WTC11 (cell line): Measurements from ENCODE around the gene SHROOM3. TPM values are rescaled to one million over a fixed set of nuclear protein-coding genes. Genes with fewer than 3 reads are reported as not detected.

Experiments used
- ATAC-seq: fragments of 200-7000 bp; cut with Tn5 transposase; 2 replicates; pipeline ENCODE4 v1.10.0; 2021; ENCODE audit warnings: mild to moderate bottlenecking, moderate library complexity
- CTCF ChIA-PET: fragments of 300-600 bp; sonication (Branson Sonifier 250); formaldehyde crosslinking; loops from one replicate; lab custom pipeline; 2021; ENCODE audit warnings: antibody characterized with exemption; lab: Charles Lee
- POLR2A ChIA-PET: fragments of 350-600 bp; sonication (Branson Sonifier 250); formaldehyde crosslinking; loops from one replicate; lab custom pipeline; 2021; ENCODE audit warnings: antibody characterized with exemption; lab: Charles Lee
- DNase-seq: peaks from one replicate; pipeline ENCODE4 v3.0.0; 2021; ENCODE audit warnings: low spot score
- H3K27ac Mint-ChIP-seq: 2 replicates; pipeline ENCODE4 v1.8.0; 2021; ENCODE audit warnings: mixed read lengths
- H3K27me3 Mint-ChIP-seq: 2 replicates; pipeline ENCODE4 v1.8.0; 2021; ENCODE audit warnings: low read depth, mild to moderate bottlenecking, moderate library complexity, mixed read lengths
- H3K36me3 Mint-ChIP-seq: 2 replicates; pipeline ENCODE4 v1.8.0; 2021; ENCODE audit warnings: mixed read lengths
- H3K4me1 Mint-ChIP-seq: 2 replicates; pipeline ENCODE4 v1.8.0; 2022; ENCODE audit warnings: mixed read lengths
- H3K4me3 Mint-ChIP-seq: 2 replicates; pipeline ENCODE4 v1.8.0; 2021; ENCODE audit warnings: mild to moderate bottlenecking, moderate library complexity, mixed read lengths
- H3K9me3 Mint-ChIP-seq: 2 replicates; pipeline ENCODE4 v1.8.0; 2021; ENCODE audit warnings: mixed read lengths
- CBFB ChIP-seq: sonication (generic); formaldehyde crosslinking; IDR thresholded peaks from 2 replicates; pipeline ENCODE4 v1.8.1; 2022; ENCODE audit warnings: mild to moderate bottlenecking, low read depth, missing genetic modification reagents
- GABPB1 ChIP-seq: sonication (generic); formaldehyde crosslinking; IDR thresholded peaks from 2 replicates; pipeline ENCODE4 v1.8.1; 2023; ENCODE audit warnings: mild to moderate bottlenecking, missing genetic modification reagents
- JUN ChIP-seq: sonication (generic); formaldehyde crosslinking; IDR thresholded peaks from 2 replicates; pipeline ENCODE4 v1.8.0; 2023; ENCODE audit warnings: mild to moderate bottlenecking, missing genetic modification reagents
- MXD4 ChIP-seq: fragments of 250-450 bp; sonication (Bioruptor Pico); IDR thresholded peaks from 2 replicates; pipeline ENCODE4 v1.8.0; 2021; ENCODE audit warnings: mild to moderate bottlenecking, moderate library complexity, borderline replicate concordance
- NFE2L1 ChIP-seq: sonication (generic); formaldehyde crosslinking; IDR thresholded peaks from 2 replicates; pipeline ENCODE4 v1.8.1; 2023; ENCODE audit warnings: missing genetic modification reagents
- NR1H2 ChIP-seq: sonication (generic); formaldehyde crosslinking; IDR thresholded peaks from 2 replicates; pipeline ENCODE4 v1.9.0; 2021; ENCODE audit warnings: mild to moderate bottlenecking, moderate library complexity, missing genetic modification reagents
- SOX15 ChIP-seq: fragments of 250-450 bp; sonication (Bioruptor Pico); IDR thresholded peaks from 2 replicates; pipeline ENCODE4 v1.9.0; 2021; ENCODE audit warnings: mild to moderate bottlenecking
- ZNF219 ChIP-seq: sonication (generic); formaldehyde crosslinking; IDR thresholded peaks from 2 replicates; pipeline ENCODE4 v1.8.0; 2023; ENCODE audit warnings: missing genetic modification reagents, mild to moderate bottlenecking, borderline replicate concordance
- ZNF232 ChIP-seq: sonication (generic); formaldehyde crosslinking; IDR thresholded peaks from 2 replicates; pipeline ENCODE4 v1.8.0; 2022; ENCODE audit warnings: mild to moderate bottlenecking, missing genetic modification reagents
- total RNA-seq: library from RNA; stranded (reverse); gene quantifications from 3 replicates; pipeline ENCODE4 v1.2.3, GENCODE V29; 2021
- TF ChIP-seq, protein P1 (sequence below): sonication (generic); formaldehyde crosslinking; IDR thresholded peaks from 2 replicates; pipeline ENCODE4 v1.8.1; 2023; ENCODE audit warnings: mild to moderate bottlenecking, missing genetic modification reagents, moderate library complexity
- TF ChIP-seq, protein P2 (sequence below): fragments of 250-450 bp; sonication (Bioruptor Pico); conservative IDR thresholded peaks from 2 replicates; pipeline ENCODE4 v1.9.0; 2021; ENCODE audit warnings: mild to moderate bottlenecking
- TF ChIP-seq, protein P3 (sequence below): sonication (generic); formaldehyde crosslinking; IDR thresholded peaks from 2 replicates; pipeline ENCODE4 v1.8.0; 2022; ENCODE audit warnings: mild to moderate bottlenecking, missing genetic modification reagents
- TF ChIP-seq, protein P4 (sequence below): sonication (generic); formaldehyde crosslinking; IDR thresholded peaks from 2 replicates; pipeline ENCODE4 v1.8.1; 2022; ENCODE audit warnings: low read depth, mild to moderate bottlenecking, moderate library complexity, missing genetic modification reagents, borderline replicate concordance
- TF ChIP-seq, protein P5 (sequence below): sonication (generic); formaldehyde crosslinking; IDR thresholded peaks from 2 replicates; pipeline ENCODE4 v1.8.0; 2022; ENCODE audit warnings: missing genetic modification reagents
- TF ChIP-seq, protein P6 (sequence below): fragments of 250-450 bp; sonication (Bioruptor Pico); IDR thresholded peaks from 2 replicates; pipeline ENCODE4 v2.1.2; 2022; ENCODE audit warnings: mild to moderate bottlenecking, moderate library complexity
- TF ChIP-seq, protein P7 (sequence below): sonication (generic); formaldehyde crosslinking; IDR thresholded peaks from 2 replicates; pipeline ENCODE4 v1.8.0; 2022; ENCODE audit warnings: mild to moderate bottlenecking, missing genetic modification reagents
- TF ChIP-seq, protein P8 (sequence below): fragments of 200-600 bp; IDR thresholded peaks from 2 replicates; pipeline ENCODE4 v1.8.0; 2022; ENCODE audit warnings: antibody characterized with exemption
- TF ChIP-seq, protein P9 (sequence below): fragments of 250-450 bp; sonication (Bioruptor Pico); IDR thresholded peaks from 2 replicates; pipeline ENCODE4 v1.8.0; 2021; ENCODE audit warnings: mild to moderate bottlenecking

Gene SHROOM3
- total RNA-seq, 1 experiment from 2014 or later: 71.9 TPM

DNA sequence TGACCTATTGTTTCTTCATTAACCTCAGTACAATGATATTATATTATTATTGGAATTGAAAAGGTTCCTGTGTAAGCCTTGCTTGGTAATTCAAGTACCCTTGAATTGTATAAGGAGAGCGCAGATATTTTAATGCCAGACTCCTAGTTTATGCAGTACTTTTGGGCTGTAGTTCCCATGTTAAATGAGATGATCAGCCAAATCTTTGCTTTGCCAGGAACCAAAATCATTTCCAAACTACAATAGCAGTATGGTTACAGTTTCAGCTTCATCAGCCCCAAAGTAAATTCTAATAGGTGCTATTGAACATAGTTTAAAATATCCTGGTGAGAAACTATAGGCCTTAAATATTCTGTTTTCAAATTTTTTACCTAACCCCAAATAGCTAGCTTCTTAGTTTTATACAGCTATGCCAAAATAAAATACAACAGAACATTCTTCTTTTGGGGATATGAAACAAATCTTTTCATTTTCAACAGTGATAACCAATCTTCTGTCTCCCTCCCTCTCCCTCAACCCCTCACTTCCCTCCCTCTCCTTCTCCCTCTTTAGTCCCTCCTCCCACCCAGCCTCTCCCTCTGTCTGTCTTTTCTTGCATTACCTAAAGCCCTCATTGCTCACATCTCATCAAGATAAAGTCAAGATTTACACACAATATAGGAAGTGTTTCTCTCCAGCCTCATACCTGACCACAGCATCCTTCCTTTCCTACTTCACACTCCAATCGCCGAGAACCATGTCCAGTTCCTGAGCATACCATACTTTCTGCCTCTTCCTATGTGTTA is 190.1 kb downstream of the SHROOM3 start (continued):
- TF ChIP-seq, protein P1, sequence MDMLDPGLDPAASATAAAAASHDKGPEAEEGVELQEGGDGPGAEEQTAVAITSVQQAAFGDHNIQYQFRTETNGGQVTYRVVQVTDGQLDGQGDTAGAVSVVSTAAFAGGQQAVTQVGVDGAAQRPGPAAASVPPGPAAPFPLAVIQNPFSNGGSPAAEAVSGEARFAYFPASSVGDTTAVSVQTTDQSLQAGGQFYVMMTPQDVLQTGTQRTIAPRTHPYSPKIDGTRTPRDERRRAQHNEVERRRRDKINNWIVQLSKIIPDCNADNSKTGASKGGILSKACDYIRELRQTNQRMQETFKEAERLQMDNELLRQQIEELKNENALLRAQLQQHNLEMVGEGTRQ (CRISPR knock-in tag): no peak
- TF ChIP-seq NR1H2 (CRISPR knock-in tag): no peak
- TF ChIP-seq NFE2L1: no peak
- TF ChIP-seq ZNF219 (CRISPR knock-in tag): no peak
- no peak for TF ChIP-seq ZNF232
- TF ChIP-seq, protein P2, sequence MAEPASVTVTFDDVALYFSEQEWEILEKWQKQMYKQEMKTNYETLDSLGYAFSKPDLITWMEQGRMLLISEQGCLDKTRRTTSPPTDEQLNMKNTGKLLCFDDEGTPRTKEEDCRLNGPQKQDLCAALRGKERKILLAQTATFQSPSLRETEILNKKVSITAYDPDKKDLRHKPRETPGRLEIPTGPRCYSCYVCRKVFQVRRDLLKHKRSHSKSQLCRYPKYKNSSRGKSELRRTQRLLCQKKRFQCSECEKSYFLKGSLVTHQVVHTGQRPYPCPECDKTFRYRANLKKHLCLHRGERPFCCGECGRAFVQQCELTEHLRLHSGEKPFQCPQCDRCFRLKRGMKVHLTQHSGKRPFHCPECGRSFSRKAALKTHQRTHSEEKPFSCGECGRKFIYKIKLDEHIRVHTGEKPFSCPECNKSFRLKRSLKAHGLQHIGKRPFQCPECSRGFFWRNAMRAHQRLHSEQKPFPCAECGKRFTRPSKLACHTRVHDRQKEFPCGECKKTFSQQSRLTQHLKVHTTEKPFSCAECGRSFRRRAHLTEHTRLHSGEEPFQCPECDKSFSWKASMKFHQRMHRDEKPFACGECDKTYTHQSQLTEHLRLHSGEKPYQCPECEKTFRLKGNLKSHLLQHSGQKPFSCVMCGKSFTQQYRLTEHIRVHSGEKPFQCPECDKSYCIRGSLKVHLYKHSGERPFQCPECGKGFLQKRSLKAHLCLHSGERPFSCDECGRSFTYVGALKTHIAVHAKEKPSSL: no peak
- TF ChIP-seq, protein P3, sequence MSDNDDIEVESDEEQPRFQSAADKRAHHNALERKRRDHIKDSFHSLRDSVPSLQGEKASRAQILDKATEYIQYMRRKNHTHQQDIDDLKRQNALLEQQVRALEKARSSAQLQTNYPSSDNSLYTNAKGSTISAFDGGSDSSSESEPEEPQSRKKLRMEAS (CRISPR knock-in tag): no peak
- TF ChIP-seq, protein P4, sequence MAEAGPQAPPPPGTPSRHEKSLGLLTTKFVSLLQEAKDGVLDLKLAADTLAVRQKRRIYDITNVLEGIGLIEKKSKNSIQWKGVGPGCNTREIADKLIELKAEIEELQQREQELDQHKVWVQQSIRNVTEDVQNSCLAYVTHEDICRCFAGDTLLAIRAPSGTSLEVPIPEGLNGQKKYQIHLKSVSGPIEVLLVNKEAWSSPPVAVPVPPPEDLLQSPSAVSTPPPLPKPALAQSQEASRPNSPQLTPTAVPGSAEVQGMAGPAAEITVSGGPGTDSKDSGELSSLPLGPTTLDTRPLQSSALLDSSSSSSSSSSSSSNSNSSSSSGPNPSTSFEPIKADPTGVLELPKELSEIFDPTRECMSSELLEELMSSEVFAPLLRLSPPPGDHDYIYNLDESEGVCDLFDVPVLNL (CRISPR knock-in tag): no peak
- TF ChIP-seq, protein P5, sequence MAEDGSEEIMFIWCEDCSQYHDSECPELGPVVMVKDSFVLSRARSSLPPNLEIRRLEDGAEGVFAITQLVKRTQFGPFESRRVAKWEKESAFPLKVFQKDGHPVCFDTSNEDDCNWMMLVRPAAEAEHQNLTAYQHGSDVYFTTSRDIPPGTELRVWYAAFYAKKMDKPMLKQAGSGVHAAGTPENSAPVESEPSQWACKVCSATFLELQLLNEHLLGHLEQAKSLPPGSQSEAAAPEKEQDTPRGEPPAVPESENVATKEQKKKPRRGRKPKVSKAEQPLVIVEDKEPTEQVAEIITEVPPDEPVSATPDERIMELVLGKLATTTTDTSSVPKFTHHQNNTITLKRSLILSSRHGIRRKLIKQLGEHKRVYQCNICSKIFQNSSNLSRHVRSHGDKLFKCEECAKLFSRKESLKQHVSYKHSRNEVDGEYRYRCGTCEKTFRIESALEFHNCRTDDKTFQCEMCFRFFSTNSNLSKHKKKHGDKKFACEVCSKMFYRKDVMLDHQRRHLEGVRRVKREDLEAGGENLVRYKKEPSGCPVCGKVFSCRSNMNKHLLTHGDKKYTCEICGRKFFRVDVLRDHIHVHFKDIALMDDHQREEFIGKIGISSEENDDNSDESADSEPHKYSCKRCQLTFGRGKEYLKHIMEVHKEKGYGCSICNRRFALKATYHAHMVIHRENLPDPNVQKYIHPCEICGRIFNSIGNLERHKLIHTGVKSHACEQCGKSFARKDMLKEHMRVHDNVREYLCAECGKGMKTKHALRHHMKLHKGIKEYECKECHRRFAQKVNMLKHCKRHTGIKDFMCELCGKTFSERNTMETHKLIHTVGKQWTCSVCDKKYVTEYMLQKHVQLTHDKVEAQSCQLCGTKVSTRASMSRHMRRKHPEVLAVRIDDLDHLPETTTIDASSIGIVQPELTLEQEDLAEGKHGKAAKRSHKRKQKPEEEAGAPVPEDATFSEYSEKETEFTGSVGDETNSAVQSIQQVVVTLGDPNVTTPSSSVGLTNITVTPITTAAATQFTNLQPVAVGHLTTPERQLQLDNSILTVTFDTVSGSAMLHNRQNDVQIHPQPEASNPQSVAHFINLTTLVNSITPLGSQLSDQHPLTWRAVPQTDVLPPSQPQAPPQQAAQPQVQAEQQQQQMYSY: no peak
- TF ChIP-seq SOX15 (CRISPR knock-in tag): no peak
- no peak for TF ChIP-seq GABPB1
- TF ChIP-seq JUN: no peak

DNA sequence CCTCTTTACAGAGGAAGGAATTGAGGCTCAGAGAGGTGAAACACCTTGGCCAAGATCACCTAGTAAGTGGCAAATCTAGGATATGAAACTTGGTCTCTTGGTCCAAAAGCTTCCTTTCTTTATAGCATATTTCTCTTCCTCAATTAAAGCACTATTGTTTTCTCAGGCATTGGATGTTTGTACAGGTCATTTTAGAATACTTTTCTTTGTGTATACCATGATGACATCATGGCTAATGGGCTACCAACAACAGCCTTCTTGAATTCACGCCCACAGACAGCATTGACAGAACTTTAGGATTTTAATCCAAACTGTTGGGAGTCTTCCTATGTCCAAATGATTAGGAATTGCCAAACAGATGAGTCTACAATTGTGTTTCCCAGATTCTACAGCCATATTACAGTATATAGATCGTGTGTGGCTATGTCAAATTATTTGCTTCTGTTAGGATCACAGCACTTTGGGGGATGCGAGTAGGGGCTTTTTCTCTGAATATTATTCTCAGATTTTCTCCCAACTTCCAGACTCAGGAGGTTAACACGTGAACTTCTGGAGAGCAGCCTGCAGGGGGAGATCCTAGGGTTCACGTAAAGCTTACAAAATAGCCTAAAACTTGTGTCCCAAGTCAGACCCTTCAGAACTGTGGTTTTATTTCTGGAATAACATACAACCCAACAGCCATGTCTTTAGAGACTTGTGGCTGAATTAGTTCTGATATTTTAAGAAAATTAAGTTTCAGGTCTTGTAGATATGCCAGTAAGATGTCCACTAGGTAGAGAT is 191.8 kb downstream of the SHROOM3 start:
- ChIA-PET POLR2A (interaction anchor here (1.0 to 1.1 kb wide), 2 partner anchors 41 to 62 kb away, joined by 3 read pairs; no protein-coding TSS in a partner anchor), CTCF (interaction anchor here (0.6 to 1.7 kb wide), 15 partner anchors 9 to 355 kb away, joined by 3 to 7 read pairs (median 3); no protein-coding TSS in a partner anchor)
- TF ChIP-seq, protein P6, sequence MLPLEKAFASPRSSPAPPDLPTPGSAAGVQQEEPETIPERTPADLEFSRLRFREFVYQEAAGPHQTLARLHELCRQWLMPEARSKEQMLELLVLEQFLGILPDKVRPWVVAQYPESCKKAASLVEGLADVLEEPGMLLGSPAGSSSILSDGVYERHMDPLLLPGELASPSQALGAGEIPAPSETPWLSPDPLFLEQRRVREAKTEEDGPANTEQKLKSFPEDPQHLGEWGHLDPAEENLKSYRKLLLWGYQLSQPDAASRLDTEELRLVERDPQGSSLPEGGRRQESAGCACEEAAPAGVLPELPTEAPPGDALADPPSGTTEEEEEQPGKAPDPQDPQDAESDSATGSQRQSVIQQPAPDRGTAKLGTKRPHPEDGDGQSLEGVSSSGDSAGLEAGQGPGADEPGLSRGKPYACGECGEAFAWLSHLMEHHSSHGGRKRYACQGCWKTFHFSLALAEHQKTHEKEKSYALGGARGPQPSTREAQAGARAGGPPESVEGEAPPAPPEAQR (CRISPR knock-in tag): no peak
- TF ChIP-seq, protein P7, sequence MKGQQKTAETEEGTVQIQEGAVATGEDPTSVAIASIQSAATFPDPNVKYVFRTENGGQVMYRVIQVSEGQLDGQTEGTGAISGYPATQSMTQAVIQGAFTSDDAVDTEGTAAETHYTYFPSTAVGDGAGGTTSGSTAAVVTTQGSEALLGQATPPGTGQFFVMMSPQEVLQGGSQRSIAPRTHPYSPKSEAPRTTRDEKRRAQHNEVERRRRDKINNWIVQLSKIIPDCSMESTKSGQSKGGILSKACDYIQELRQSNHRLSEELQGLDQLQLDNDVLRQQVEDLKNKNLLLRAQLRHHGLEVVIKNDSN: no peak
- no peak for TF ChIP-seq MXD4 (CRISPR knock-in tag)
- TF ChIP-seq, protein P8, sequence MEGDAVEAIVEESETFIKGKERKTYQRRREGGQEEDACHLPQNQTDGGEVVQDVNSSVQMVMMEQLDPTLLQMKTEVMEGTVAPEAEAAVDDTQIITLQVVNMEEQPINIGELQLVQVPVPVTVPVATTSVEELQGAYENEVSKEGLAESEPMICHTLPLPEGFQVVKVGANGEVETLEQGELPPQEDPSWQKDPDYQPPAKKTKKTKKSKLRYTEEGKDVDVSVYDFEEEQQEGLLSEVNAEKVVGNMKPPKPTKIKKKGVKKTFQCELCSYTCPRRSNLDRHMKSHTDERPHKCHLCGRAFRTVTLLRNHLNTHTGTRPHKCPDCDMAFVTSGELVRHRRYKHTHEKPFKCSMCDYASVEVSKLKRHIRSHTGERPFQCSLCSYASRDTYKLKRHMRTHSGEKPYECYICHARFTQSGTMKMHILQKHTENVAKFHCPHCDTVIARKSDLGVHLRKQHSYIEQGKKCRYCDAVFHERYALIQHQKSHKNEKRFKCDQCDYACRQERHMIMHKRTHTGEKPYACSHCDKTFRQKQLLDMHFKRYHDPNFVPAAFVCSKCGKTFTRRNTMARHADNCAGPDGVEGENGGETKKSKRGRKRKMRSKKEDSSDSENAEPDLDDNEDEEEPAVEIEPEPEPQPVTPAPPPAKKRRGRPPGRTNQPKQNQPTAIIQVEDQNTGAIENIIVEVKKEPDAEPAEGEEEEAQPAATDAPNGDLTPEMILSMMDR: peak; percentile 37
- TF ChIP-seq, protein P9, sequence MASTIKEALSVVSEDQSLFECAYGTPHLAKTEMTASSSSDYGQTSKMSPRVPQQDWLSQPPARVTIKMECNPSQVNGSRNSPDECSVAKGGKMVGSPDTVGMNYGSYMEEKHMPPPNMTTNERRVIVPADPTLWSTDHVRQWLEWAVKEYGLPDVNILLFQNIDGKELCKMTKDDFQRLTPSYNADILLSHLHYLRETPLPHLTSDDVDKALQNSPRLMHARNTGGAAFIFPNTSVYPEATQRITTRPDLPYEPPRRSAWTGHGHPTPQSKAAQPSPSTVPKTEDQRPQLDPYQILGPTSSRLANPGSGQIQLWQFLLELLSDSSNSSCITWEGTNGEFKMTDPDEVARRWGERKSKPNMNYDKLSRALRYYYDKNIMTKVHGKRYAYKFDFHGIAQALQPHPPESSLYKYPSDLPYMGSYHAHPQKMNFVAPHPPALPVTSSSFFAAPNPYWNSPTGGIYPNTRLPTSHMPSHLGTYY (CRISPR knock-in tag): no peak
- no peak for TF ChIP-seq CBFB (CRISPR knock-in tag)
- TF ChIP-seq, protein P4 (CRISPR knock-in tag): no peak
- DNase-seq (no peak), ATAC-seq (peak; percentile 51)
- Mint-ChIP-seq H3K36me3 (no peaks in the 10 kb centered on the region), H3K27me3 (no peaks in the 10 kb centered on the region), H3K27ac (no peak overlapping the region), H3K9me3 (no peaks in the 10 kb centered on the region), H3K4me3 (no peak overlapping the region), H3K4me1 (peaks cover 45% of the 10 kb centered on the region)
